Left lung (tissue), 14 donors: ENCODE data around the gene MYMX. TPM values are rescaled to one million over a fixed set of nuclear protein-coding genes. Genes with fewer than 3 reads are reported as not detected.

Source experiments
- ATAC-seq: fragments of 200-7000 bp; cut with Tn5 transposase; one replicate; pipeline ENCODE4 v1.9.1; 2020; ENCODE audit warnings: moderate library complexity
- DNase-seq, 4 donors: peaks; one replicate each; pipeline ENCODE4 v3.0.0-alpha.2; 2013 to 2020
- H3K27ac ChIP-seq, 2 donors: fragments of 200-600 bp; sonication (generic) in 1 of 2; one replicate each; pipeline versions ENCODE4 v1.5.0 to v1.8.0; 2020 to 2021
- H3K27me3 ChIP-seq, 2 donors: fragments of 200-600 bp; sonication (generic) in 1 of 2; one replicate each; pipeline versions ENCODE4 v1.5.0 to v1.8.0; 2020 to 2021
- H3K36me3 ChIP-seq, 2 donors: fragments of 200-600 bp; sonication (generic) in 1 of 2; one replicate each; pipeline versions ENCODE4 v1.5.0 to v1.8.0; 2020 to 2021
- H3K4me1 ChIP-seq, 2 donors: fragments of 200-600 bp; one replicate each; pipeline ENCODE4 v1.8.0; 2021
- H3K4me3 ChIP-seq, 2 donors: fragments of 200-600 bp; sonication (generic) in 1 of 2; one replicate each; pipeline versions ENCODE4 v1.5.0 to v1.8.0; 2020 to 2021; ENCODE audit warnings: mild to moderate bottlenecking in 1 of 2
- H3K9me3 ChIP-seq, 2 donors: fragments of 200-600 bp; sonication (generic) in 1 of 2; one replicate each; pipeline versions ENCODE4 v1.5.0 to v1.8.0; 2020 to 2021
- CTCF ChIP-seq, 2 donors: fragments of 200-600 bp; sonication (generic) in 1 of 2; IDR thresholded peaks; one replicate each; pipeline versions ENCODE4 v1.5.0 to v1.8.0; 2021; ENCODE audit warnings: antibody characterized with exemption in 2 of 2
- intact Hi-C, 2 donors: fragments of 100-400 bp; cut with DNase I; formaldehyde crosslinking; loops; one replicate each; pipeline versions ENCODE4 v1.11.2 to v1.14.2; 2022
- long read RNA-seq, 12 donors: library from polyadenylated mRNA in 2 of 12; unstranded in 2 of 12; transcript quantifications; one replicate each; pipeline ENCODE4 v2.0.0 and lab custom pipeline, GENCODE V29; 2019 to 2026
- polyA plus RNA-seq, 6 donors: library from polyadenylated mRNA; unstranded; fragments of 120-200 nt; gene quantifications; one replicate each; pipeline ENCODE4 v1.2.1, GENCODE V29; 2013; ENCODE audit not compliant: insufficient read length in 6 of 6
- total RNA-seq, 2 donors: library from RNA; stranded (reverse); fragmentation: NEBNext Ultra II Directional; extraction: Animal tissue kit (Norgen Biotek cat#: 25700); gene quantifications; one replicate each; pipeline ENCODE4 v1.2.1, GENCODE V29; 2021
- donor health status: DM: no; HTN: yes; CAD: no.
- donor health status: DM: no; HTN: no; CAD: no.

The MYMX gene
- under 1 TPM in 1 of 2 donors, not detected in 1; 0.34 TPM for total RNA-seq
- under 1 TPM in 5 of 6 donors, not detected in 1; 0.21 to 0.79 (median 0.32) TPM for polyA plus RNA-seq
- long read RNA-seq, donor 1: 0 reads
- long read RNA-seq, donor 2: 0 reads
- long read RNA-seq, donor 3: 0 reads
- long read RNA-seq, donor 4: 0 reads
- long read RNA-seq, donor 5: 0 reads
- long read RNA-seq, donor 6: 0 reads
- long read RNA-seq, donor 7: 0 reads
- long read RNA-seq, donor 8: 0 reads
- long read RNA-seq, donor 9: 0 reads
- long read RNA-seq, donor 10, partial matches to known transcripts: 0 of 2 reads
- long read RNA-seq, donor 10, other reads (novel, unspliced or antisense): 1 of 2 reads
- long read RNA-seq, donor 11: 0 reads
- long read RNA-seq, donor 12: 0 reads

- no peaks in the 10 kb centered on the region for H3K27me3 ChIP-seq
- no peak for TF ChIP-seq CTCF (IDR thresholded peaks at IDR 0.05)
- DNase-seq (peak in 1 of 4 donors; percentile 63), ATAC-seq (no peak)
- peaks cover 29 to 41% of the 10 kb centered on the region in 2 donors for H3K4me1 ChIP-seq
- H3K36me3 ChIP-seq: no peaks in the 10 kb centered on the region
- no peaks in the 10 kb centered on the region for H3K9me3 ChIP-seq
- no peak within 1 kb of the TSS for H3K4me3 ChIP-seq
- peak within 1 kb of the TSS in 1 of 2 donors; percentile 76 for H3K27ac ChIP-seq
- intact Hi-C loops: no loop called here
Observed at GRCh38 chr6:44216677-44217331, at the start of gene MYMX. Gene MYMX, plus strand, starts transcription at chr6:44216926. Its CDS starts 546 bp downstream, at chr6:44217472.

GRCh38 chr6:44167567-44167966 is 49.2 kb upstream of the MYMX start:
- no peak for ATAC-seq
- intact Hi-C loops: no loop called here

GRCh38 chr6:44169154-44169553 is 47.6 kb upstream of the MYMX start:
- no peak overlapping the region for H3K4me3 ChIP-seq
- TF ChIP-seq CTCF (IDR thresholded peaks at IDR 0.05): no peak
- no peak for ATAC-seq
- intact Hi-C loops: no loop called here
- H3K36me3 ChIP-seq: no peaks in the 10 kb centered on the region
- DNase-seq: no peak
- no peaks in the 10 kb centered on the region for H3K9me3 ChIP-seq
- H3K27me3 ChIP-seq: no peaks in the 10 kb centered on the region
- no peak overlapping the region for H3K27ac ChIP-seq
- peaks cover 0 to 3% of the 10 kb centered on the region in 2 donors for H3K4me1 ChIP-seq

More at GRCh38 chr6:44167567-44167966, 49.2 kb upstream of the MYMX start:
- Histone ChIP-seq H3K36me3 (no peaks in the 10 kb centered on the region), H3K27ac (no peak overlapping the region), H3K4me1 (no peaks in the 10 kb centered on the region), H3K27me3 (peaks cover 0 to 4% of the 10 kb centered on the region in 2 donors), H3K9me3 (no peaks in the 10 kb centered on the region), H3K4me3 (no peak overlapping the region)
- TF ChIP-seq CTCF (IDR thresholded peaks at IDR 0.05): no peak
- DNase-seq: no peak

GRCh38 chr6:44169886-44170570 is 46.7 kb upstream of the MYMX start:
- DNase-seq: no peak
- no peak overlapping the region for H3K27ac ChIP-seq
- no peaks in the 10 kb centered on the region for H3K27me3 ChIP-seq
- intact Hi-C loops: loop anchor here in 1 of 2 donors (5.0 kb wide), 1 partner anchor 67 kb away; no protein-coding TSS in a partner anchor
- ATAC-seq: no peak
- no peaks in the 10 kb centered on the region for H3K9me3 ChIP-seq
- no peak overlapping the region for H3K4me3 ChIP-seq
- H3K4me1 ChIP-seq: peaks cover 0 to 3% of the 10 kb centered on the region in 2 donors
- TF ChIP-seq CTCF (IDR thresholded peaks at IDR 0.05): no peak
- no peaks in the 10 kb centered on the region for H3K36me3 ChIP-seq
